GM18502 (cell line): ENCODE results near the gene DLG2.

ENCODE experiments used
- ATAC-seq: cut with Tn5 transposase; IDR thresholded peaks from one replicate; pipeline ENCODE4 v1.9.1; 2021; ENCODE audit warnings: mild to moderate bottlenecking; ENCODE audit not compliant: unreplicated experiment, poor library complexity

DLG2 gene

GRCh38 chr11:85575388-85575787, 51.8 kb downstream of the DLG2 start:
- no peak for ATAC-seq

DNA sequence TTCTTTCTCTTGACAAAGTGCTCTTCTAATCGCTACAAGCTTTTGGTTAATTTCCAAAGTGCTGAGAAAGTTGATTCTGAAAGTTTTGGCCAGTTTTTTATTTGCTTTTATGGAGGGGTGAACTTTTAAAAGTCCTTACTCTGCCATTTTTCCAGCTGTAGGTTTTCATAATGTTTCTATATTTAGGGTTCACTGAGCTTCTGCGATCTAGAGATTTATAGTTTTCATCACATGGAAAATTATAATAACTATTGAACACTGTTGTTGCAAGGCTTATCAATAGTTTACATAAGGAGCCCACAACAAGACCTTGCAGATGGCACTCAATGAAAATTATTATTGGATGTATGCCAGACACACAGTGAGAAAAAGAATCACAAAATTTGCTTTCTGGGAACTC, 55.1 kb downstream of the DLG2 start:
- ATAC-seq = no peak

- ATAC-seq = no peak
Measured at GRCh38 chr11:85569525-85569924, 57.6 kb downstream of the DLG2 start.

GRCh38 chr11:85558411-85558810, 68.7 kb downstream of the DLG2 start:
- no peak for ATAC-seq

- no peak for ATAC-seq
Measured at GRCh38 chr11:85551881-85552280, 75.3 kb downstream of the DLG2 start.

- no peak for ATAC-seq
Measured at GRCh38 chr11:85541683-85542082, 85.5 kb downstream of the DLG2 start.

- ATAC-seq = no peak
Measured at GRCh38 chr11:85540635-85541205, 86.4 kb downstream of the DLG2 start.

GRCh38 chr11:85540181-85540580, 87.0 kb downstream of the DLG2 start:
- no peak for ATAC-seq

- no peak for ATAC-seq
Measured at GRCh38 chr11:85539740-85540139, 87.4 kb downstream of the DLG2 start.

GRCh38 chr11:85539029-85539689, 88.0 kb downstream of the DLG2 start:
- no peak for ATAC-seq

DNA sequence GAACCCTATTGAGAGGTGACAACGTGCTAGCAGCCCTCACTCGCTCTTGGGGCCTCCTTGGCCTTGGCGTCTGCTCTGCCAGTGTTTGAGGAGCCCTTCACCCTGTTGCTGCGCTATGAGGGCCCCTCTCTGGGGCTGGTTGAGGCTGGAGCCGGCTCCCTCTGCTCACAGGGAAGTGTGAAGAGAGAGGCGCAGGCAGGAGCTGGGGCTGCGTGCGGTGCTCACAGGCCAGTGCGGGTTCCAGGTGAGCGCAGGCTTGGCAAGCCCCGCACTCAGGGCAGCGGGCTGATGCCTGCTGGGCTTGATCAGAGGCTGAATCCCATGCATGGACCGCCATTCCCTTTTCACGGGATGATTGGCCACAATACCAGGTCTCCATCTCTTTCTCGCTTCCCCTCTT, 90.7 kb downstream of the DLG2 start:
- no peak for ATAC-seq

DNA sequence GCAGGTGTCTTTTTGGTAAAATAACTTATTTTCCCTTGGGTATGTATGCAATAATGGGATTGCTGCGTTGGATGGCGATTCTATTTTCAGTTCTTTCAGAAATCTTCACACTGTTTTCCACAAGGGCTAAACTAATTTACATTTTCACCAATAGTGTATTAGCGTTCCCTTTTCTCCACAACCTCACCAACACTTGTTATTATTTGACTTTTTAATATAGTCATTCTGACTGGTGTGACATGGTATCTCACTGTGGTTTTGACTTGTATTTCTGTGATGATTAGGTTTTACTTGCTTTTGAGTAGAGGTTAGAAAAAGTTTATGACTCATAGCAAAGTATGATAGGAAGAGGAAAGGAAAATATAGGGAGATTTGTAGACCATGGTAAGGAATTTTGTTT, 92.3 kb downstream of the DLG2 start:
- ATAC-seq = no peak

GRCh38 chr11:85531191-85531897, 95.8 kb downstream of the DLG2 start:
- ATAC-seq = no peak

- no peak for ATAC-seq
Measured at GRCh38 chr11:85530634-85531033, 96.5 kb downstream of the DLG2 start.

DNA sequence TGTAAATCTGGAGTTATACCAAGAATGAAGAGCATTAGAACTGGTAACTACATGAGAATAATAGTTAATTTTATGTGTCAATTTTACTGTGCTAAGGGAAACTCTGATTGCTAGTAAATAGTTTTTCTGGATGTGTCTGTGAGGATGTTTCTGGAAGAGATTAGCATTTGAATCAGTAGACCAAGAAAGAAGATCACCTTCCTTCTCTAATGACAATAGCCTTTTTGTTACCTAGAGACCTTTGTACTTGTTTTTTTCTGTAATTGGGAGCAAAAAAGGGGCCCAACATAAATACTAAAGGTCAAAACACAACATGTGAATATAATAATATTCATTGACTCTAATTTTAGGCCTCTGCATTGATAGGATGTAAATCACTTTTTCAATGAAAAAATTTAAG, 100.6 kb downstream of the DLG2 start:
- no peak for ATAC-seq

GRCh38 chr11:85525686-85526085, 101.5 kb downstream of the DLG2 start:
- no peak for ATAC-seq

DNA sequence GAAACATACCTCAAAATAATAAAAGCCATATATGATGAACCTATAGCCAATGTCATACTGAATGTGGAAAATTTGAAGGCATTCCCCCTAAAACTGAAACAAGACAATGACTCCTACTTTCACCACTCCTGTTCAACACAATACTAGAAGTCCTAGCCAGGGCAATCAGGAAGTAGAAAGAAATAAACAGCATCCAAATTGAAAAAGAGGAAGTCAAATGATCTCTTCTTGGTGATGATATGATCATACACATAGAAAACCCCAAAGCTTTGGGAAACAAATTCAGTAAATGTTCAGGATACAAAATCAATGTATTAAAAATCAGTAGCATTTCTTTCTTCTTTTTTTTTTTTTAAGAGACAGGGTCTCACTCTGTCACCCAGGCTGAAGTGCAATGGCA, 109.9 kb downstream of the DLG2 start:
- no peak for ATAC-seq

DNA sequence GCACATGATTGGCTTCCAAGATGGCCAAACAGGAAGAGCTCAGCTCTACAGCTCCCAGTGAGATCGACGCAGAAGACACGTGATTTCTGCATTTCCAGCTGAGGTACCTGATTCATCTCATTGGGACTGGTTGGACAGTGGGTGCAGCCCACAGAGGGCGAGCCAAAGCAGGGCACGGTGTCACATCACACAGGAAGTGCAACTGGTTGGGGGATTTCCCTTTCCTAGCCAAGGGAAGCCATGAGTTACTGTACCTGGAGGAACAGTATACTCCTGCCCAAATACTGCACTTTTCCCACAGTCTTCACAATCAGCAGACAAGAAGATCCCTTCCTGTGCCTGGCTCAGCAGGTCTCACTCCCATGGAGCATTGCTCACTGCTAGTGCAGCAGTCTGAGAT, 131.2 kb downstream of the DLG2 start:
- no peak for ATAC-seq

GRCh38 chr11:85494396-85494795, 132.7 kb downstream of the DLG2 start:
- ATAC-seq = no peak

- no peak for ATAC-seq
Measured at GRCh38 chr11:85485902-85486301, 141.2 kb downstream of the DLG2 start.

DNA sequence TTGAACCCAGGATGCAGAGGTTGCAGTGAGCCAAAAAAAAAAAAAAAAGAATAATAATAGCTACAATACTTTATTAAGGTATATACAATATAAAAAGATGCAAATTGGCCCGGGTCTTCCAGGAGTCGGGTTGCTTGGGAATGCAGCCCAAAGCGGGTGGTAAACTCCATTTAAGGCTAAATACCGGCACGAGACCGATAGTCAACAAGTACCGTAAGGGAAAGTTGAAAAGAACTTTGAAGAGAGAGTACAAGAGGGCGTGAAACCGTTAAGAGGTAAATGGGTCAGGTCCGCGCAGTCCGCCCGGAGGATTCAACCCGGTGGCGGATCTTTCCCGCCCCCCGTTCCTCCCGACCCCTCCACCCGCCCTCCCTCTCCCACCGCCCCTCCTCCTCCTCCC, 143.3 kb downstream of the DLG2 start:
- ATAC-seq = no peak

DNA sequence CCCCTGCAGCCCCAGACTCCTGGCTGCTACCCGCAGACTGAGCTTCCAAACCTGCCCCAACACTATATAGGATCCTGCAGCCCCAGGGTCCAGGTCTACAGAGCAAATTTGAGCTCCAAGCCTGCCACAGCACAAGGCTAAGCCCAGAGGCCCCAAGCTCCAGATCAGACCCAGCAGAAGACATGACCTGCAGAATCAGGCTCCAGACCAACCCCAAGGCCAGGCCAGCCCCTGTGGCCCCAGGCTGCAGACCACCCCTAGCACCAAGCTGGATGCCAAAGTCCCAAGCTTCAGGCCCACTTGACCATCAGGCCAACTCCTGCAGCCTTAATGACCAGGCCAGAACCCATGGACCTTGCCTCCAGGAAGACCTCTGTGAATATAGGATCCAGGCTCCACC, 145.3 kb downstream of the DLG2 start:
- no peak for ATAC-seq
